ENCODE data around the gene CASK.

The CASK gene

GRCh38 chrX:41789374-41789773 lies 134.0 kb downstream of the CASK start:
- H3K4me1 ChIP-seq (ENCODE audit: control insufficient read depth in 1 of 2, insufficient read depth in 2 of 2, low read length in 2 of 2): no peaks in the 10 kb centered on the region
- no peak overlapping the region for H2BK120ac ChIP-seq (ENCODE audit: insufficient read depth, low read length, poor library complexity)
- H3K27me3 ChIP-seq (ENCODE audit: insufficient read depth, low read length): no peaks in the 10 kb centered on the region
- no peaks in the 10 kb centered on the region for H3K79me2 ChIP-seq (ENCODE audit: control insufficient read depth, insufficient read depth, low read length, poor library complexity)
- no peak overlapping the region for H3K4ac ChIP-seq (ENCODE audit: low read depth, low read length)
- no peaks in the 10 kb centered on the region for H3K9me3 ChIP-seq (ENCODE audit: insufficient read depth, low read depth, low read length)
- no peak overlapping the region for H3K27ac ChIP-seq (ENCODE audit: low read depth, low read length)
- no peak overlapping the region for H3K23ac ChIP-seq (ENCODE audit: low read length)
- no peak overlapping the region for H3K4me3 ChIP-seq (ENCODE audit: low read depth, low read length)
- no peak overlapping the region for H2BK12ac ChIP-seq (ENCODE audit: low read length)
- H2AFZ ChIP-seq (ENCODE audit: insufficient read depth, low read length, poor library complexity): no peak overlapping the region
- no peak overlapping the region for H3K9ac ChIP-seq (ENCODE audit: low read length)
- peaks cover 3% of the 10 kb centered on the region in 2 experiments for H3K36me3 ChIP-seq (ENCODE audit: control insufficient read depth in 1 of 2, insufficient read depth in 2 of 2, low read length in 2 of 2)
- no peak overlapping the region for H4K12ac ChIP-seq (ENCODE audit: low read depth, low read length)
- H4K8ac ChIP-seq (ENCODE audit: low read depth, low read length): no peak overlapping the region
- no CpG with 5 or more reads among the region's 2 CpGs for WGBS (ENCODE audit: extremely low coverage, insufficient coverage, insufficient read length)
- H2BK5ac ChIP-seq (ENCODE audit: low read depth, low read length, poor library complexity): no peak overlapping the region
- no peak overlapping the region for H2AK5ac ChIP-seq (ENCODE audit: low read length)
- no peak overlapping the region for H3K4me2 ChIP-seq (ENCODE audit: low read length)
- H3K14ac ChIP-seq (ENCODE audit: low read length): no peak overlapping the region
- no peaks in the 10 kb centered on the region for H3K79me1 ChIP-seq (ENCODE audit: low read length)
- no peak for DNase-seq
- H4K91ac ChIP-seq (ENCODE audit: low read depth, low read length): no peak overlapping the region
- H3K18ac ChIP-seq (ENCODE audit: low read length): no peak overlapping the region

GRCh38 chrX:41785685-41786084 lies 137.7 kb downstream of the CASK start:
- H2BK12ac ChIP-seq (ENCODE audit: low read length): no peak overlapping the region
- no peak overlapping the region for H3K4me3 ChIP-seq (ENCODE audit: low read depth, low read length)
- no peak overlapping the region for H3K4ac ChIP-seq (ENCODE audit: low read depth, low read length)
- H3K36me3 ChIP-seq (ENCODE audit: control insufficient read depth in 1 of 2, insufficient read depth in 2 of 2, low read length in 2 of 2): peaks cover 3% of the 10 kb centered on the region in 2 experiments
- no peak overlapping the region for H2AK5ac ChIP-seq (ENCODE audit: low read length)
- no peak overlapping the region for H3K14ac ChIP-seq (ENCODE audit: low read length)
- no peak overlapping the region for H2BK120ac ChIP-seq (ENCODE audit: insufficient read depth, low read length, poor library complexity)
- H2BK5ac ChIP-seq (ENCODE audit: low read depth, low read length, poor library complexity): no peak overlapping the region
- H3K4me1 ChIP-seq (ENCODE audit: control insufficient read depth in 1 of 2, insufficient read depth in 2 of 2, low read length in 2 of 2): no peaks in the 10 kb centered on the region
- H4K12ac ChIP-seq (ENCODE audit: low read depth, low read length): no peak overlapping the region
- H3K27ac ChIP-seq (ENCODE audit: low read depth, low read length): no peak overlapping the region
- no peak overlapping the region for H3K23ac ChIP-seq (ENCODE audit: low read length)
- DNase-seq: no peak
- H4K8ac ChIP-seq (ENCODE audit: low read depth, low read length): no peak overlapping the region
- no peaks in the 10 kb centered on the region for H3K79me2 ChIP-seq (ENCODE audit: control insufficient read depth, insufficient read depth, low read length, poor library complexity)
- no peak overlapping the region for H4K91ac ChIP-seq (ENCODE audit: low read depth, low read length)
- no peaks in the 10 kb centered on the region for H3K79me1 ChIP-seq (ENCODE audit: low read length)
- no peak overlapping the region for H3K9ac ChIP-seq (ENCODE audit: low read length)
- H3K9me3 ChIP-seq (ENCODE audit: insufficient read depth, low read depth, low read length): no peaks in the 10 kb centered on the region
- no CpG with 5 or more reads among the region's 2 CpGs for WGBS (ENCODE audit: extremely low coverage, insufficient coverage, insufficient read length)
- no peak overlapping the region for H3K18ac ChIP-seq (ENCODE audit: low read length)
- H3K4me2 ChIP-seq (ENCODE audit: low read length): no peak overlapping the region
- no peak overlapping the region for H2AFZ ChIP-seq (ENCODE audit: insufficient read depth, low read length, poor library complexity)
- no peaks in the 10 kb centered on the region for H3K27me3 ChIP-seq (ENCODE audit: insufficient read depth, low read length)

DNA sequence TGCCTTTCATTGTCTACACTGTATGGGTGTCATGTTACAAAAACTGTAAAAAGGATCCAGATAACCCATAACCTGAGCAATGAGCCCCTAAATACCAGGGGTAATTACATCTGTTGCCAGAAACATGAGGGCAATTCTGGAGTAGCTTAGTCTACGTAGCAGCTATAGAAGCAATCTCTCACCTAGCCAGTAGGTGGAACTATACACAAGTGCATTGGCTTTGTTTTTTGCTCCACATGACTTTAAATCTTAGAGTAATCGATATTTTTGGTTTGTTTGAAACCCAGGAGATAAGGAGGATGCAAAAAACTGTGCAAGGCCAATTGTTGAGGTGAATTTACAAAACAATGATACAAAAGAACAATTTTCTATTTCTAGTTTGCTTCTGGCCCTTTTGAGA lies 141.9 kb downstream of the CASK start:
- Histone ChIP-seq H2BK12ac (ENCODE audit: low read length) (no peak overlapping the region), H3K4me2 (ENCODE audit: low read length) (no peak overlapping the region), H2BK120ac (ENCODE audit: insufficient read depth, low read length, poor library complexity) (no peak overlapping the region), H4K91ac (ENCODE audit: low read depth, low read length) (no peak overlapping the region), H3K79me1 (ENCODE audit: low read length) (no peaks in the 10 kb centered on the region), H3K14ac (ENCODE audit: low read length) (no peak overlapping the region), H3K4me3 (ENCODE audit: low read depth, low read length) (no peak overlapping the region), H2AK5ac (ENCODE audit: low read length) (no peak overlapping the region), H2BK5ac (ENCODE audit: low read depth, low read length, poor library complexity) (no peak overlapping the region), H3K4me1 (ENCODE audit: control insufficient read depth in 1 of 2, insufficient read depth in 2 of 2, low read length in 2 of 2) (no peaks in the 10 kb centered on the region), H3K27ac (ENCODE audit: low read depth, low read length) (no peak overlapping the region), H3K27me3 (ENCODE audit: insufficient read depth, low read length) (no peaks in the 10 kb centered on the region), H3K9ac (ENCODE audit: low read length) (no peak overlapping the region), H3K23ac (ENCODE audit: low read length) (no peak overlapping the region), H2AFZ (ENCODE audit: insufficient read depth, low read length, poor library complexity) (no peak overlapping the region), H3K4ac (ENCODE audit: low read depth, low read length) (no peak overlapping the region), H4K8ac (ENCODE audit: low read depth, low read length) (no peak overlapping the region), H3K36me3 (ENCODE audit: control insufficient read depth in 1 of 2, insufficient read depth in 2 of 2, low read length in 2 of 2) (peaks cover 3% of the 10 kb centered on the region in 2 experiments), H3K18ac (ENCODE audit: low read length) (no peak overlapping the region), H3K79me2 (ENCODE audit: control insufficient read depth, insufficient read depth, low read length, poor library complexity) (no peaks in the 10 kb centered on the region), H3K9me3 (ENCODE audit: insufficient read depth, low read depth, low read length) (no peaks in the 10 kb centered on the region), H4K12ac (ENCODE audit: low read depth, low read length) (no peak overlapping the region)
- no CpG with 5 or more reads among the region's 2 CpGs for WGBS (ENCODE audit: extremely low coverage, insufficient coverage, insufficient read length)
- DNase-seq: peak in 1 of 2 donors; percentile 56

DNA sequence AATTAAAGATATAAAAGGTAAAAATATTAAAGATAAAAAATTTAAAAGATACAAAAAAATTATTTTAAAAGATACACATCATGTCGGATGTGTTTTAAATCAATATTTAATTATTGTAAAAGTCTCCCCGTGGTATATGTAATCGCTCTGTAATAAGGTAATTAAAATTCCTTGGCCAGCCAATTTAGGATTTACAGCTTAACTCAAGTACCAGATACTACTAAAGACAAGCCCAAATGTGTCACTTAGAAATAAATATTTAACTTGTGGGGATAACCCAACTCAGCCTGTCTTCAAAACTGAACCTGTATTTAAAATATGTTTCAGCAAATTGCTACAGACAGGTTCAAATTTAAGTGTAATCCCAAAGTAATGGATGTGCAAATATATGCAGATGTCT lies 143.4 kb downstream of the CASK start:
- H2BK120ac ChIP-seq (ENCODE audit: insufficient read depth, low read length, poor library complexity): no peak overlapping the region
- H3K9ac ChIP-seq (ENCODE audit: low read length): no peak overlapping the region
- H3K27me3 ChIP-seq (ENCODE audit: insufficient read depth, low read length): no peaks in the 10 kb centered on the region
- H3K23ac ChIP-seq (ENCODE audit: low read length): no peak overlapping the region
- H3K4me2 ChIP-seq (ENCODE audit: low read length): no peak overlapping the region
- H3K36me3 ChIP-seq (ENCODE audit: control insufficient read depth in 1 of 2, insufficient read depth in 2 of 2, low read length in 2 of 2): no peaks in the 10 kb centered on the region
- no peak overlapping the region for H4K12ac ChIP-seq (ENCODE audit: low read depth, low read length)
- no peak overlapping the region for H4K91ac ChIP-seq (ENCODE audit: low read depth, low read length)
- H3K4me1 ChIP-seq (ENCODE audit: control insufficient read depth in 1 of 2, insufficient read depth in 2 of 2, low read length in 2 of 2): no peaks in the 10 kb centered on the region
- no peak overlapping the region for H2BK5ac ChIP-seq (ENCODE audit: low read depth, low read length, poor library complexity)
- DNase-seq: no peak
- WGBS (ENCODE audit: extremely low coverage, insufficient coverage, insufficient read length): no CpG with 5 or more reads among the region's 3 CpGs
- H3K4me3 ChIP-seq (ENCODE audit: low read depth, low read length): no peak overlapping the region
- H2AK5ac ChIP-seq (ENCODE audit: low read length): no peak overlapping the region
- H3K27ac ChIP-seq (ENCODE audit: low read depth, low read length): no peak overlapping the region
- H4K8ac ChIP-seq (ENCODE audit: low read depth, low read length): no peak overlapping the region
- no peak overlapping the region for H3K4ac ChIP-seq (ENCODE audit: low read depth, low read length)
- H3K14ac ChIP-seq (ENCODE audit: low read length): no peak overlapping the region
- no peak overlapping the region for H3K18ac ChIP-seq (ENCODE audit: low read length)
- H3K9me3 ChIP-seq (ENCODE audit: insufficient read depth, low read depth, low read length): no peaks in the 10 kb centered on the region
- H2AFZ ChIP-seq (ENCODE audit: insufficient read depth, low read length, poor library complexity): no peak overlapping the region
- no peak overlapping the region for H2BK12ac ChIP-seq (ENCODE audit: low read length)
- H3K79me1 ChIP-seq (ENCODE audit: low read length): no peaks in the 10 kb centered on the region
- H3K79me2 ChIP-seq (ENCODE audit: control insufficient read depth, insufficient read depth, low read length, poor library complexity): no peaks in the 10 kb centered on the region
